Ectodermal cell (in vitro differentiated cells): ENCODE measurements around the gene CKMT1A.

ENCODE experiments used
- H3K27ac ChIP-seq: 2 replicates; pipeline ENCODE4 v1.7.0; 2013; ENCODE audit warnings: mild to moderate bottlenecking, low read depth, low read length; ENCODE audit not compliant: insufficient read depth, poor library complexity, severe bottlenecking
- H3K27me3 ChIP-seq: 2 replicates; pipeline ENCODE4 v1.7.0; 2013; ENCODE audit warnings: mild to moderate bottlenecking, low read length; ENCODE audit not compliant: insufficient read depth, control insufficient read depth, poor library complexity, severe bottlenecking
- H3K36me3 ChIP-seq: one replicate; pipeline ENCODE4 v1.7.0; 2013; ENCODE audit warnings: low read length; ENCODE audit not compliant: control insufficient read depth, insufficient read depth
- H3K4me1 ChIP-seq: one replicate; pipeline ENCODE4 v1.7.0; 2013; ENCODE audit warnings: low read length; ENCODE audit not compliant: control insufficient read depth, insufficient read depth
- H3K4me3 ChIP-seq: 2 replicates; pipeline ENCODE4 v1.7.0; 2013; ENCODE audit warnings: low read depth, low read length, control low read depth; ENCODE audit not compliant: insufficient read depth
- H3K9me3 ChIP-seq: 2 replicates; pipeline ENCODE4 v1.7.0; 2013; ENCODE audit warnings: mild to moderate bottlenecking, low read length, moderate library complexity; ENCODE audit not compliant: control insufficient read depth
- WGBS, 2 experiments: methylation state at CpG; one replicate each; pipeline ENCODE4 v1.1.7; 2013; ENCODE audit warnings: missing lambda C conversion rate in 2 of 2; 5-methylcytosine and 5-hydroxymethylcytosine counted together

Gene CKMT1A

GRCh38 chr15:43748376-43748775 is 54.7 kb downstream of the CKMT1A start:
- Histone ChIP-seq H3K4me1 (no peaks in the 10 kb centered on the region), H3K27ac (no peak overlapping the region), H3K27me3 (no peaks in the 10 kb centered on the region), H3K4me3 (peak overlapping the region; percentile 74), H3K36me3 (peaks cover under 1% of the 10 kb centered on the region), H3K9me3 (no peaks in the 10 kb centered on the region)
- WGBS, 2 experiments = 88 to 89% methylated on average over 2 to 3 of the region's 3 CpGs
